ENCODE data around the gene GSE1. TPM values are rescaled to one million over a fixed set of nuclear protein-coding genes. Genes with fewer than 3 reads are reported as not detected.

GSE1 gene
- total and polyA plus RNA-seq, 2 of the 13 experiments (the other 11 are each of a cell fraction or from before 2014, with no cell fraction given): 16.1 to 31.2 TPM

DNA sequence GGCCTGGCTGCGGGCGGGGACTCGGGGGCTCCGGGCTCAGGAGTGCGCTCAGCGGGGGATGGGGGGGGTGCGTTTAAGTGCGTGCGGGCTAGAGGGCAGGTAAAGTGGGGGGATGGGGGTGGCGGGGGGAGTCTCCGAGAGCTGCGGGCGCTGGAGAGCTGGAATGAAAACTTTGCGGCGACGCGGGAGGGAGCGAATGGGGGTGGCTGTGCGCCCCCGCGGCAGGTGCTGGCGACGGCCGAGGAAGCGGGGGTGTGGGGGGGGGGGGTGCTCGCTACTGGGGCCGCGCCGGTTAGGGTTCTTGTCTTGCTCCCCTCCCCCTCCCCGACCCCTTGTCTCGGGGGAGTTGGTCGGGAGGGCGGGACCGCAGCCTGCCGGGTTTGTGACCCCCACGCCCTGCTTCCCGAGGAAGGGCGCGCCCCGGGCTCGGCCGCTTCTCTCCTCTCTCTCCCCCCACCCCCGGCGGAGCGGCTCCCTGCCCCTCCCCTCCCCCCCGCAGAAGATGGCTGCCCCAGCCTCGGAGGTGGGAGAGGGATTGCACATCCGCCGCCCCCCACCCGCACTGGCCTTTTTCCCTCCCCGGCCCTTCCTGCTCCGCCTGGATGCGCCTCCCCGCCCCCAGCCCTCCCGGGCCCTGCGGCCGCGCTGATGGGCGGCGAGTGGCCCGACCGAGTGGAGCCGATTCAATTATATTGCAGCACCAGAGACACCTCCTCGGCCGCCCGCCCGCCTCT, 649 bp downstream of the GSE1 start (continued):
- TF ChIP-seq, protein P1, sequence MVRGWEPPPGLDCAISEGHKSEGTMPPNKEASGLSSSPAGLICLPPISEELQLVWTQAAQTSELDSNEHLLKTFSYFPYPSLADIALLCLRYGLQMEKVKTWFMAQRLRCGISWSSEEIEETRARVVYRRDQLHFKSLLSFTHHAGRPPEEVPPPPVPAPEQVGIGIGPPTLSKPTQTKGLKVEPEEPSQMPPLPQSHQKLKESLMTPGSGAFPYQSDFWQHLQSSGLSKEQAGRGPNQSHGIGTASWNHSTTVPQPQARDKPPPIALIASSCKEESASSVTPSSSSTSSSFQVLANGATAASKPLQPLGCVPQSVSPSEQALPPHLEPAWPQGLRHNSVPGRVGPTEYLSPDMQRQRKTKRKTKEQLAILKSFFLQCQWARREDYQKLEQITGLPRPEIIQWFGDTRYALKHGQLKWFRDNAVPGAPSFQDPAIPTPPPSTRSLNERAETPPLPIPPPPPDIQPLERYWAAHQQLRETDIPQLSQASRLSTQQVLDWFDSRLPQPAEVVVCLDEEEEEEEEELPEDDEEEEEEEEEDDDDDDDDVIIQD (CRISPR knock-in tag; IDR thresholded peaks at IDR 0.05; ENCODE audit: low read depth): no peak
- no peak for TF ChIP-seq ZNF878 (CRISPR knock-in tag; IDR thresholded peaks at IDR 0.05)
- no peak for TF ChIP-seq KLF16 (CRISPR knock-in tag; IDR thresholded peaks at IDR 0.05)
- TF ChIP-seq MAF1 (CRISPR knock-in tag; IDR thresholded peaks at IDR 0.05; ENCODE audit: borderline replicate concordance): no peak
- TF ChIP-seq, protein P2, sequence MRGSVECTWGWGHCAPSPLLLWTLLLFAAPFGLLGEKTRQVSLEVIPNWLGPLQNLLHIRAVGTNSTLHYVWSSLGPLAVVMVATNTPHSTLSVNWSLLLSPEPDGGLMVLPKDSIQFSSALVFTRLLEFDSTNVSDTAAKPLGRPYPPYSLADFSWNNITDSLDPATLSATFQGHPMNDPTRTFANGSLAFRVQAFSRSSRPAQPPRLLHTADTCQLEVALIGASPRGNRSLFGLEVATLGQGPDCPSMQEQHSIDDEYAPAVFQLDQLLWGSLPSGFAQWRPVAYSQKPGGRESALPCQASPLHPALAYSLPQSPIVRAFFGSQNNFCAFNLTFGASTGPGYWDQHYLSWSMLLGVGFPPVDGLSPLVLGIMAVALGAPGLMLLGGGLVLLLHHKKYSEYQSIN (CRISPR knock-in tag; IDR thresholded peaks at IDR 0.05; ENCODE audit: borderline replicate concordance): no peak
- TF ChIP-seq JARID2 (CRISPR knock-in tag; IDR thresholded peaks at IDR 0.05; ENCODE audit: insufficient replicate concordance): no peak
- no peak for TF ChIP-seq ZNF574 (CRISPR knock-in tag; IDR thresholded peaks at IDR 0.05)
- TF ChIP-seq ZNF773 (CRISPR knock-in tag; IDR thresholded peaks at IDR 0.05; ENCODE audit: borderline replicate concordance): no peak
- no peak for TF ChIP-seq HOXA9 (CRISPR knock-in tag; IDR thresholded peaks at IDR 0.05; ENCODE audit: borderline replicate concordance)
- TF ChIP-seq PAX8 (CRISPR knock-in tag; IDR thresholded peaks at IDR 0.05; ENCODE audit: borderline replicate concordance): no peak
- no peak for TF ChIP-seq ZSCAN20 (CRISPR knock-in tag; IDR thresholded peaks at IDR 0.05; ENCODE audit: borderline replicate concordance)
- no peak for TF ChIP-seq TMF1 (CRISPR knock-in tag; IDR thresholded peaks at IDR 0.05; ENCODE audit: low read depth)
- no peak for TF ChIP-seq PITX1 (CRISPR knock-in tag; IDR thresholded peaks at IDR 0.05)
- TF ChIP-seq ZNF180 (CRISPR knock-in tag; IDR thresholded peaks at IDR 0.05; ENCODE audit: borderline replicate concordance, low read depth): no peak
- TF ChIP-seq, protein P3, sequence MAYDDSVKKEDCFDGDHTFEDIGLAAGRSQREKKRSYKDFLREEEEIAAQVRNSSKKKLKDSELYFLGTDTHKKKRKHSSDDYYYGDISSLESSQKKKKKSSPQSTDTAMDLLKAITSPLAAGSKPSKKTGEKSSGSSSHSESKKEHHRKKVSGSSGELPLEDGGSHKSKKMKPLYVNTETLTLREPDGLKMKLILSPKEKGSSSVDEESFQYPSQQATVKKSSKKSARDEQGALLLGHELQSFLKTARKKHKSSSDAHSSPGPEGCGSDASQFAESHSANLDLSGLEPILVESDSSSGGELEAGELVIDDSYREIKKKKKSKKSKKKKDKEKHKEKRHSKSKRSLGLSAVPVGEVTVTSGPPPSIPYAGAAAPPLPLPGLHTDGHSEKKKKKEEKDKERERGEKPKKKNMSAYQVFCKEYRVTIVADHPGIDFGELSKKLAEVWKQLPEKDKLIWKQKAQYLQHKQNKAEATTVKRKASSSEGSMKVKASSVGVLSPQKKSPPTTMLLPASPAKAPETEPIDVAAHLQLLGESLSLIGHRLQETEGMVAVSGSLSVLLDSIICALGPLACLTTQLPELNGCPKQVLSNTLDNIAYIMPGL (CRISPR knock-in tag; IDR thresholded peaks at IDR 0.05; ENCODE audit: borderline replicate concordance in 1 of 2, low read depth in 1 of 2): 0 out of 4 replicates have a peak, but pooled peaks of 1 of the 2 experiments have one; percentile 6
- TF ChIP-seq ZKSCAN1 (IDR thresholded peaks at IDR 0.05; ENCODE audit: low read length): no peak
- no peak for TF ChIP-seq E2F5 (CRISPR knock-in tag; conservative IDR thresholded peaks at IDR 0.05)
- no peak for TF ChIP-seq TBL1XR1 (IDR thresholded peaks at IDR 0.05; ENCODE audit: borderline replicate concordance, low read length, partially characterized antibody)
- peak; percentile 32 for TF ChIP-seq MAZ (IDR thresholded peaks at IDR 0.05; ENCODE audit: borderline replicate concordance, low read depth, low read length)
- no peak for TF ChIP-seq MAZ (CRISPR knock-in tag; IDR thresholded peaks at IDR 0.05; ENCODE audit: low read depth)
- TF ChIP-seq SSRP1 (CRISPR knock-in tag; IDR thresholded peaks at IDR 0.05): no peak
